ENCODE data around the gene DNAJC27. TPM values are rescaled to one million over a fixed set of nuclear protein-coding genes. Genes with fewer than 3 reads are reported as not detected.

Gene DNAJC27
- total RNA-seq, 1 experiment from 2014 or later: 4.6 TPM

DNA sequence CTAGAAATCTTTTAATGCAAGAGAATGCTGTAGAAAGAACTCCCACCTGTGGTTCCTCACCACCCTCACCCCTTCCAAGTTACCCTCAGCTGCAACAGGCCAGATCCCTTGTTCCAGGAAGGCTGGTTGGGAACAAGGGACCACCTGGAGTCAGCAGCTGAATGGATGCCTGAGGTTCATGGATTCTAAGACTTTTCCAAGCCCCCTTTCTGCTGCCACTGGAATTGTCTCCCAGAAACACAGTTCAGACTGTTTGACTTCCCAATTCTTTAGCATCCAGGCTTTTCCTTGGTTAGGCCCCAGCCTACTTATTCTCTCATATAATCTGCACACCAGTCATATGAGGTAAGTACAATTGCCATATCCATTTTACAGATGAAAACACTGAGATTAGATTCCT is 43.7 kb downstream of the DNAJC27 start:
- Histone ChIP-seq H3K27ac (ENCODE audit: low read depth, low read length) (no peak overlapping the region), H3K4me2 (ENCODE audit: low read length) (no peak overlapping the region), H3K27me3 (ENCODE audit: insufficient read depth, low read length) (no peaks in the 10 kb centered on the region), H3K4me3 (replicated peaks in 1 of 2; ENCODE audit: low read depth in 1 of 2, low read length in 2 of 2) (no peak overlapping the region), H2AFZ (ENCODE audit: low read depth, low read length, poor library complexity, severe bottlenecking) (no peak overlapping the region), H4K20me1 (ENCODE audit: insufficient read depth) (no peaks in the 10 kb centered on the region), H3K36me3 (ENCODE audit: control insufficient read depth in 1 of 2, insufficient read depth in 2 of 2, low read length in 2 of 2) (no peaks in the 10 kb centered on the region), H3K9ac (ENCODE audit: low read length) (no peak overlapping the region), H3K9me2 (ENCODE audit: insufficient read depth) (no peaks in the 10 kb centered on the region), H3K4me1 (ENCODE audit: control insufficient read depth in 1 of 2, insufficient read depth in 2 of 2, low read length in 2 of 2) (no peaks in the 10 kb centered on the region), H3K79me2 (ENCODE audit: insufficient read depth, low read length) (no peaks in the 10 kb centered on the region), H3K9me3 (ENCODE audit: control insufficient read depth in 1 of 2, insufficient read depth in 1 of 2, low read depth in 1 of 2, low read length in 2 of 2) (no peaks in the 10 kb centered on the region)
- TF ChIP-seq FOSL1 (IDR thresholded peaks at IDR 0.05; ENCODE audit: low read depth): no peak
- DNase-seq (ENCODE audit: low read depth, low spot score) (no peak), ATAC-seq (no peak)
- POLR2A ChIA-PET: no interaction called here
- RAD21 ChIA-PET (ENCODE audit: low non-redundant PET in 1 of 2, low total read pairs in 2 of 2, uncharacterized antibody in 2 of 2, unreplicated experiment in 2 of 2): no interaction called here
- intact Hi-C loops (cut with micrococcal nuclease): no loop called here
- CTCF ChIA-PET: interaction anchor here (1.4 kb wide), 1 partner anchor 201 kb away, joined by 5 read pairs; no protein-coding TSS in a partner anchor
- no TSS peak for BruUV-seq (replicated peaks)

DNA sequence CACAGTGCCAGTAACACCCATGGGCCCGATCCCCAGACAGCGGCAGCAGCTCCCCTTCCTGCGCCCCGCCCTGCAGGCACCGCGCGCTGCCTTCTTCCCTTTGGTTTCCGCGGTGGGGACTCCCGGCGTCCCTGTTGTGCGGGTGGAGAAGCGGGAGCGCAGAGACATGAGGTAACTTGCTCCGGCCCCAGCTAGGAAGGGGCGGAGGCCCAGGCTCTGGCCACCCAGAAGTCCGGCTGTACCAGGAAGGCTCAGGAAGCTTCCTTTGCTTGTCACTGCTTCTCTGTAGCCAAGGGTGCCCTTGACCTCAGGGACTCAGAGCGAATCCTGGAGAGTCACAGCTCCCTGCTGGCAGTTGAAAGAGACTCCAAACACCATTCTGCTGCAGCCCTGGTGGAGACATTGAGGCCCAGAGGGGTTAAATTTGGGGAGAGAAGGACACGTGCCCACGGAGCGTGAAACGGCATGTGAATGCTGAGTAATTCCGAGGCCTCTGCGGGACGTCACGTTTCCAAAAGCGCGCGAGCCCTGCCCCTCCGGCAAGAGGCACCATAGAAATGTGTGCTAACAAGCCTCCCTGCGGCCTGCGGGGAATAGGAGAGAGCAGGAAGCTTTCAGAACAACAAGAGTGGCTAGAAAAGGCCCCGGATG is 45.0 kb downstream of the DNAJC27 start:
- H3K4me2 ChIP-seq (ENCODE audit: low read length): no peak overlapping the region
- no peaks in the 10 kb centered on the region for H4K20me1 ChIP-seq (ENCODE audit: insufficient read depth)
- ChIA-PET CTCF (no interaction called here), RAD21 (ENCODE audit: low non-redundant PET in 1 of 2, low total read pairs in 2 of 2, uncharacterized antibody in 2 of 2, unreplicated experiment in 2 of 2) (no interaction called here), POLR2A (no interaction called here)
- no peak overlapping the region for H2AFZ ChIP-seq (ENCODE audit: low read depth, low read length, poor library complexity, severe bottlenecking)
- H3K9me2 ChIP-seq (ENCODE audit: insufficient read depth): no peaks in the 10 kb centered on the region
- no peak for DNase-seq (ENCODE audit: low read depth, low spot score)
- intact Hi-C loops (cut with micrococcal nuclease): no loop called here
- no peaks in the 10 kb centered on the region for H3K9me3 ChIP-seq (ENCODE audit: control insufficient read depth in 1 of 2, insufficient read depth in 1 of 2, low read depth in 1 of 2, low read length in 2 of 2)
- H3K4me1 ChIP-seq (ENCODE audit: control insufficient read depth in 1 of 2, insufficient read depth in 2 of 2, low read length in 2 of 2): no peaks in the 10 kb centered on the region
- no peaks in the 10 kb centered on the region for H3K27me3 ChIP-seq (ENCODE audit: insufficient read depth, low read length)
- H3K9ac ChIP-seq (ENCODE audit: low read length): no peak overlapping the region
- no peak overlapping the region for H3K27ac ChIP-seq (ENCODE audit: low read depth, low read length)
- no peak overlapping the region for H3K4me3 ChIP-seq (replicated peaks in 1 of 2; ENCODE audit: low read depth in 1 of 2, low read length in 2 of 2)
- BruUV-seq (replicated peaks): no TSS peak
- no peaks in the 10 kb centered on the region for H3K79me2 ChIP-seq (ENCODE audit: insufficient read depth, low read length)
- ATAC-seq: no peak
- H3K36me3 ChIP-seq (ENCODE audit: control insufficient read depth in 1 of 2, insufficient read depth in 2 of 2, low read length in 2 of 2): no peaks in the 10 kb centered on the region
- TF ChIP-seq EZH2phosphoT487 (IDR thresholded peaks at IDR 0.05; ENCODE audit: borderline replicate concordance) (no peak), SP1 (IDR thresholded peaks at IDR 0.05; ENCODE audit: low read depth) (no peak), ZNF274 (IDR thresholded peaks at IDR 0.05; ENCODE audit: low read depth, low read length) (no peak), CTCF (IDR thresholded peaks at IDR 0.05 in 2 of 3, conservative IDR thresholded peaks at IDR 0.05 in 1 of 3; ENCODE audit: borderline replicate concordance in 1 of 3, insufficient read depth in 1 of 3, low read depth in 2 of 3, low read length in 2 of 3) (no peak), ELF1 (IDR thresholded peaks at IDR 0.05; ENCODE audit: borderline replicate concordance, low read depth) (no peak), EGR1 (IDR thresholded peaks at IDR 0.05; ENCODE audit: low read depth) (no peak), CEBPB (IDR thresholded peaks at IDR 0.05; ENCODE audit: low read depth) (no peak), CBX3 (IDR thresholded peaks at IDR 0.05; ENCODE audit: low read depth) (no peak), SIN3A (IDR thresholded peaks at IDR 0.05; ENCODE audit: low read depth) (no peak)
- TF ChIP-seq, protein P1, sequence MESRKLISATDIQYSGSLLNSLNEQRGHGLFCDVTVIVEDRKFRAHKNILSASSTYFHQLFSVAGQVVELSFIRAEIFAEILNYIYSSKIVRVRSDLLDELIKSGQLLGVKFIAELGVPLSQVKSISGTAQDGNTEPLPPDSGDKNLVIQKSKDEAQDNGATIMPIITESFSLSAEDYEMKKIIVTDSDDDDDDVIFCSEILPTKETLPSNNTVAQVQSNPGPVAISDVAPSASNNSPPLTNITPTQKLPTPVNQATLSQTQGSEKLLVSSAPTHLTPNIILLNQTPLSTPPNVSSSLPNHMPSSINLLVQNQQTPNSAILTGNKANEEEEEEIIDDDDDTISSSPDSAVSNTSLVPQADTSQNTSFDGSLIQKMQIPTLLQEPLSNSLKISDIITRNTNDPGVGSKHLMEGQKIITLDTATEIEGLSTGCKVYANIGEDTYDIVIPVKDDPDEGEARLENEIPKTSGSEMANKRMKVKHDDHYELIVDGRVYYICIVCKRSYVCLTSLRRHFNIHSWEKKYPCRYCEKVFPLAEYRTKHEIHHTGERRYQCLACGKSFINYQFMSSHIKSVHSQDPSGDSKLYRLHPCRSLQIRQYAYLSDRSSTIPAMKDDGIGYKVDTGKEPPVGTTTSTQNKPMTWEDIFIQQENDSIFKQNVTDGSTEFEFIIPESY (IDR thresholded peaks at IDR 0.05; ENCODE audit: extremely low read depth, insufficient replicate concordance, low read length): no peak
- TF ChIP-seq, protein P2, sequence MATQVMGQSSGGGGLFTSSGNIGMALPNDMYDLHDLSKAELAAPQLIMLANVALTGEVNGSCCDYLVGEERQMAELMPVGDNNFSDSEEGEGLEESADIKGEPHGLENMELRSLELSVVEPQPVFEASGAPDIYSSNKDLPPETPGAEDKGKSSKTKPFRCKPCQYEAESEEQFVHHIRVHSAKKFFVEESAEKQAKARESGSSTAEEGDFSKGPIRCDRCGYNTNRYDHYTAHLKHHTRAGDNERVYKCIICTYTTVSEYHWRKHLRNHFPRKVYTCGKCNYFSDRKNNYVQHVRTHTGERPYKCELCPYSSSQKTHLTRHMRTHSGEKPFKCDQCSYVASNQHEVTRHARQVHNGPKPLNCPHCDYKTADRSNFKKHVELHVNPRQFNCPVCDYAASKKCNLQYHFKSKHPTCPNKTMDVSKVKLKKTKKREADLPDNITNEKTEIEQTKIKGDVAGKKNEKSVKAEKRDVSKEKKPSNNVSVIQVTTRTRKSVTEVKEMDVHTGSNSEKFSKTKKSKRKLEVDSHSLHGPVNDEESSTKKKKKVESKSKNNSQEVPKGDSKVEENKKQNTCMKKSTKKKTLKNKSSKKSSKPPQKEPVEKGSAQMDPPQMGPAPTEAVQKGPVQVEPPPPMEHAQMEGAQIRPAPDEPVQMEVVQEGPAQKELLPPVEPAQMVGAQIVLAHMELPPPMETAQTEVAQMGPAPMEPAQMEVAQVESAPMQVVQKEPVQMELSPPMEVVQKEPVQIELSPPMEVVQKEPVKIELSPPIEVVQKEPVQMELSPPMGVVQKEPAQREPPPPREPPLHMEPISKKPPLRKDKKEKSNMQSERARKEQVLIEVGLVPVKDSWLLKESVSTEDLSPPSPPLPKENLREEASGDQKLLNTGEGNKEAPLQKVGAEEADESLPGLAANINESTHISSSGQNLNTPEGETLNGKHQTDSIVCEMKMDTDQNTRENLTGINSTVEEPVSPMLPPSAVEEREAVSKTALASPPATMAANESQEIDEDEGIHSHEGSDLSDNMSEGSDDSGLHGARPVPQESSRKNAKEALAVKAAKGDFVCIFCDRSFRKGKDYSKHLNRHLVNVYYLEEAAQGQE (IDR thresholded peaks at IDR 0.05; ENCODE audit: low read depth): no peak
- TF ChIP-seq, protein P3, sequence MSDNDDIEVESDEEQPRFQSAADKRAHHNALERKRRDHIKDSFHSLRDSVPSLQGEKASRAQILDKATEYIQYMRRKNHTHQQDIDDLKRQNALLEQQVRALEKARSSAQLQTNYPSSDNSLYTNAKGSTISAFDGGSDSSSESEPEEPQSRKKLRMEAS (IDR thresholded peaks at IDR 0.05): no peak

Measured in HCT116 (cell line).